GM12891 (cell line): ENCODE data around the gene REC114.

Experiments
- POLR2A ChIP-seq: IDR thresholded peaks from 2 replicates; pipeline ENCODE4 v1.6.1; 2011; ENCODE audit warnings: low read depth, low read length, control low read depth
- POLR2AphosphoS5 ChIP-seq: IDR thresholded peaks from 2 replicates; pipeline ENCODE4 v1.6.1; 2011; ENCODE audit warnings: low read depth, low read length, control low read depth
- TAF1 ChIP-seq: IDR thresholded peaks from 2 replicates; pipeline ENCODE4 v1.6.1; 2011; ENCODE audit warnings: low read depth, low read length, control low read depth

- TF ChIP-seq TAF1 (no peak), POLR2A (no peak), POLR2AphosphoS5 (no peak)
Measured at GRCh38 chr15:73573037-73573436, 130.1 kb downstream of the REC114 start.
